Ureter (tissue), 1 donor: Measurements from ENCODE around the gene COPS7A. TPM values are rescaled to one million over a fixed set of nuclear protein-coding genes. Genes with fewer than 3 reads are reported as not detected.
A peak's percentile ranks its signal among the peaks of the same experiment; 100 is the strongest.

Experiments used
- DNase-seq: peaks from one replicate; pipeline ENCODE4 v3.0.0-alpha.2; 2020; ENCODE audit warnings: low spot score
- total RNA-seq: library from RNA; stranded (reverse); gene quantifications from one replicate; pipeline ENCODE4 v1.2.4, GENCODE V29; 2023
- donor health status: DM: yes; HTN: yes; CAD: no.

COPS7A gene
- total RNA-seq: 77.9 TPM

- DNase-seq: peak; percentile 97
These were observed at the start of gene COPS7A for GRCh38 chr12:6723607-6724408. Gene COPS7A, plus strand, starts transcription at chr12:6724046. Its CDS starts 611 bp downstream, at chr12:6724657.

- DNase-seq: no peak
These were observed 46.9 kb upstream of the COPS7A start for GRCh38 chr12:6676962-6677361.

GRCh38 chr12:6684609-6685008, 39.2 kb upstream of the COPS7A start:
- DNase-seq: no peak

GRCh38 chr12:6685814-6686213, 38.0 kb upstream of the COPS7A start:
- no peak for DNase-seq

GRCh38 chr12:6688543-6688998, 35.3 kb upstream of the COPS7A start:
- no peak for DNase-seq

- DNase-seq: peak; percentile 98
These were observed 34.6 kb upstream of the COPS7A start, which contains the start of gene ZNF384 for GRCh38 chr12:6688999-6689882. Gene ZNF384, minus strand, starts transcription at chr12:6689375. Its CDS starts 9,855 bp downstream, at chr12:6679520.

GRCh38 chr12:6691473-6691872, 32.4 kb upstream of the COPS7A start:
- DNase-seq: no peak

- no peak for DNase-seq
These were observed 31.0 kb upstream of the COPS7A start for GRCh38 chr12:6692888-6693287.

GRCh38 chr12:6693832-6694355, 30.0 kb upstream of the COPS7A start:
- DNase-seq: no peak

- no peak for DNase-seq
These were observed 29.1 kb upstream of the COPS7A start for GRCh38 chr12:6694701-6695100.

- DNase-seq: no peak
These were observed 28.4 kb upstream of the COPS7A start for GRCh38 chr12:6695313-6696045.

- no peak for DNase-seq
These were observed 26.9 kb upstream of the COPS7A start for GRCh38 chr12:6696690-6697583.

GRCh38 chr12:6697584-6698351, 26.1 kb upstream of the COPS7A start:
- DNase-seq: no peak

- DNase-seq: no peak
These were observed 25.3 kb upstream of the COPS7A start for GRCh38 chr12:6698352-6699046.

GRCh38 chr12:6699259-6699988, 24.4 kb upstream of the COPS7A start:
- no peak for DNase-seq

- no peak for DNase-seq
These were observed 23.7 kb upstream of the COPS7A start for GRCh38 chr12:6699989-6700645.

- DNase-seq: no peak
These were observed 23.2 kb upstream of the COPS7A start, which contains the start of gene PIANP for GRCh38 chr12:6700646-6701051. Gene PIANP, minus strand, starts transcription at chr12:6700815. Its CDS starts 2,754 bp downstream, at chr12:6698061.
